ENCODE data around the gene ZBTB9.
"Not testable (repeated sequence)": the region's sequence is repeated elsewhere in the genome, so short reads cannot be mapped to it uniquely, and the experiment has no call there.

Gene ZBTB9

DNA sequence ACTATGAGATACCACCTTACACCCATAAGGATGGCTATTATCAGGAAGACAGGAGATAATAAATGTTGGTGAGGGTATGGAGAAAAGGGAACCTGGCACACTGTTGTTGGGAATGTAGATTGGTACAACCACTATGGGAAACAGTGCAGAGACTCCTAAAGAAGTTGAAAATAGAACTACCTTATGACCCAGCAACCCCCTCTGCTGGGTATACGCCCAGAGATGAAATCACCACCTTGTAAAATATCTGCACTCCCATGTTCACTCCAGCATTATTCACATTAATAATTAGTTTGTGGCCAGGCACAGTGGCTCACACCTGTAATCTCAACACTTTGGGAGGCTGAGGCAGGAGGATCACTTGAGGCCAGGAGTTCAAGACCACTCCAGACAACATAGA is 26.8 kb downstream of the ZBTB9 start:
- no peak for TF ChIP-seq YY1 (IDR thresholded peaks at IDR 0.05; ENCODE audit: insufficient read depth, insufficient read length)
- no peak for TF ChIP-seq ZNF274 (IDR thresholded peaks at IDR 0.05; ENCODE audit: low read depth, low read length)
- no peak for TF ChIP-seq SUZ12 (IDR thresholded peaks at IDR 0.05; ENCODE audit: extremely low read depth, insufficient read depth, insufficient read length)
- no peak overlapping the region for H3K4me3 ChIP-seq (ENCODE audit: insufficient read length, low read depth)
- no peaks in the 10 kb centered on the region for H3K27me3 ChIP-seq (ENCODE audit: insufficient read depth, insufficient read length)
- H3K9ac ChIP-seq (ENCODE audit: insufficient read length, low read depth), result no peak overlapping the region
- H3K36me3 ChIP-seq (ENCODE audit: insufficient read depth, insufficient read length, low read length), result no peaks in the 10 kb centered on the region
- DNase-seq (ENCODE audit: low read depth, low spot score), result no peak
- H3K9me3 ChIP-seq (ENCODE audit: insufficient read depth, low read length), result no peaks in the 10 kb centered on the region
- H3K4me1 ChIP-seq (ENCODE audit: insufficient read depth, insufficient read length), result no peaks in the 10 kb centered on the region

DNA sequence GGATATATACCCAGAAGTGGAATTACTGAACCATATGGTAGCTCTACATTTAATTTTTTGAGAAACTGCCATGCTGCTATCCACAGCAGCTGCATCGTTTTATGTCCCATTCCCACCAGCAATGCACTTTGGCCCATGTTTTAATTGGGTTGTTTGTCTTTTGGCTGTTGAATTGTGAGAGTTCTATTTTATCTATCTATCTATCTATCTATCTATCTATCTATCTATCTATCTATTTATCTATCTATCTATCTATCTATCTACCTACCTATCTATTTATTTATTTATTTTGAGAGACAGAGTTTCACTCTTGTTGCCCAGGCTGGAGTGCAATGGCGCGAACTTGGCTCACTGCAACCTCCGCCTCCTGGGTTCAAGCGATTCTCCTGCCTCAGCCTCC is 28.2 kb downstream of the ZBTB9 start:
- H3K9me3 ChIP-seq (ENCODE audit: insufficient read depth, low read length); H3K4me3 ChIP-seq (ENCODE audit: insufficient read length, low read depth): not testable (repeated sequence)

DNA sequence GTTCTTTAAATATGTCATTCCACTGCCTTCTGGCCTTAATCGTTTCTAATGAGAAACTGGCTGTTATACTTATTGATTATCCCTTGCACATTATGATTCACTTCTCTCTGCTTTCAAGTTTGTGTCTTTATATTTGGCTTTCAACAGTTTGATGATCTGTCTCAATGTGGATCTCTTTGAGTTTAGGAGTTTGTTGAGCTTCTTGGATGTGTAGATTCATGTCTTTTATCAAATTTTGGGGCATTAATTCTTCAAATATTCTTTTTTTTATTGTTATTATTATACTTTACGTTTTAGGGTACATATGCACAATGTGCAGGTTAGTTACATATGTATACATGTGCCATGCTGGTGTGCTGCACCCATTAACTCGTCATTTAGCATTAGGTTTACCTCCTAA is 29.3 kb downstream of the ZBTB9 start:
- Histone ChIP-seq H3K9ac (ENCODE audit: insufficient read length, low read depth) (no peak overlapping the region), H3K27me3 (ENCODE audit: insufficient read depth, insufficient read length) (no peaks in the 10 kb centered on the region)
- no peak for DNase-seq (ENCODE audit: low read depth, low spot score)

More for the DNA sequence above, 28.2 kb downstream of the ZBTB9 start:
- H3K9ac ChIP-seq (ENCODE audit: insufficient read length, low read depth); H3K27me3 ChIP-seq (ENCODE audit: insufficient read depth, insufficient read length); H3K4me1 ChIP-seq (ENCODE audit: insufficient read depth, insufficient read length); H3K36me3 ChIP-seq (ENCODE audit: insufficient read depth, insufficient read length, low read length); DNase-seq (ENCODE audit: low read depth, low spot score): not testable (repeated sequence)

DNA sequence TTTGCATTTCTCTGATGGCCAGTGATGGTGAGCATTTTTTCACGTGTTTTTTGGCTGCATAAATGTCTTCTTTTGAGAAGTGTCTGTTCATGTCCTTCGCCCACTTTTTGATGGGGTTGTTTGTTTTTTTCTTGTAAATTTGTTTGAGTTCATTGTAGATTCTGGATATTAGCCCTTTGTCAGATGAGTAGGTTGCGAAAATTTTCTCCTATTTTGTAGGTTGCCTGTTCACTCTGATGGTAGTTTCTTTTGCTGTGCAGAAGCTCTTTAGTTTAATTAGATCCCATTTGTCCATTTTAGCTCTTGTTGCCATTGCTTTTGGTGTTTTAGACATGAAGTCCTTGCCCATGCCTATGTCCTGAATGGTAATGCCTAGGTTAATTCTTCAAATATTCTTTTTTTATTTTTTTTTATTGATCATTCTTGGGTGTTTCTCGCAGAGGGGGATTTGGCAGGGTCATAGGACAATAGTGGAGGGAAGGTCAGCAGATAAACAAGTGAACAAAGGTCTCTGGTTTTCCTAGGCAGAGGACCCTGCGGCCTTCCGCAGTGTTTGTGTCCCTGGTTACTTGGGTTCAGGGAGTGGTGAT is 30.4 kb downstream of the ZBTB9 start:
- not testable (repeated sequence) for H3K27me3 ChIP-seq (ENCODE audit: insufficient read depth, insufficient read length); H3K4me1 ChIP-seq (ENCODE audit: insufficient read depth, insufficient read length); H3K9me3 ChIP-seq (ENCODE audit: insufficient read depth, low read length); H3K4me3 ChIP-seq (ENCODE audit: insufficient read length, low read depth); H3K36me3 ChIP-seq (ENCODE audit: insufficient read depth, insufficient read length, low read length); H3K9ac ChIP-seq (ENCODE audit: insufficient read length, low read depth); DNase-seq (ENCODE audit: low read depth, low spot score)

More for the DNA sequence above, 29.3 kb downstream of the ZBTB9 start:
- H3K9me3 ChIP-seq (ENCODE audit: insufficient read depth, low read length), result no peaks in the 10 kb centered on the region; the same call in 1 of the 2 replicates
- no peak overlapping the region for H3K4me3 ChIP-seq (ENCODE audit: insufficient read length, low read depth)
- no peaks in the 10 kb centered on the region for H3K36me3 ChIP-seq (ENCODE audit: insufficient read depth, insufficient read length, low read length)
- no peak for TF ChIP-seq ZNF274 (IDR thresholded peaks at IDR 0.05; ENCODE audit: low read depth, low read length)
- no peak for TF ChIP-seq SUZ12 (IDR thresholded peaks at IDR 0.05; ENCODE audit: extremely low read depth, insufficient read depth, insufficient read length)
- TF ChIP-seq YY1 (IDR thresholded peaks at IDR 0.05; ENCODE audit: insufficient read depth, insufficient read length), result no peak
- H3K4me1 ChIP-seq (ENCODE audit: insufficient read depth, insufficient read length), result no peaks in the 10 kb centered on the region

DNA sequence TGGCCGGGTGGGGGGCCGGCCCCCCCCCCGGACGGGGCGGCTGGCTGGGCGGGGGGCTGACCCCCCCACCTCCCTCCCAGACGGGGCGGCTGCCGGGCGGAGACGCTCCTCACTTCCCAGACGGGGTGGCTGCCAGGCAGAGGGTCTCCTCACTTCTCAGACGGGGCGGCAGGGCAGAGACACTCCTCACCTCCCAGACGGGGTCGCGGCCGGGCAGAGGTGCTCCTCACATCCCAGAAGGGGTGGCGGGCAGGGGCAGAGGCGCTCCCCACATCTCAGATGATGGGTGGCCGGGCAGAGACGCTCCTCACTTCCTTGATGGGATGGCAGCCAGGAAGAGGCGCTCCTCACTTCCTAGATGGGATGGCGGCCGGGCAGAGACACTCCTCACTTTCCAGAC is 31.3 kb downstream of the ZBTB9 start:
- not testable (repeated sequence) for H3K4me3 ChIP-seq (ENCODE audit: insufficient read length, low read depth)

DNA sequence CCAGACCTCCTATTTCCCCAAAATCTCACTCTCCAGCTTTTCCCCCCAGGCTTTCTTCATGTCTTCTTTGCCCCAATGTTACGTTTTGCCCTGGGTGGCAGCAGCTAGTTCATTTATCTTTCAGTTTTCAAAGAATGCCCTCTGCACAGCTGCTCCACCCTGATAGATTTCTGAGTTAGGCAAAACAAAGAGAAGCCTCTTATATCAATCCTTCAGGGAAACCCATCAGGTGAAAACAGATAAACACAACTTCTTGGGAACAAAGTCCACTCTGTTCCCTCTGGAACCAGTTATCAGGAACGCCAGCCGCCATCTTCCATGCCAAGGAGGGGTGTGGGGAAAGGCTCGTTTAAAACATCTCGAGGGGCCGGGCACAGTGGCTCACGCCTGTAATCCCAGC is 34.0 kb downstream of the ZBTB9 start:
- no peak overlapping the region for H3K9ac ChIP-seq (ENCODE audit: insufficient read length, low read depth)

More for the DNA sequence above, 31.3 kb downstream of the ZBTB9 start:
- H3K9me3 ChIP-seq (ENCODE audit: insufficient read depth, low read length); H3K36me3 ChIP-seq (ENCODE audit: insufficient read depth, insufficient read length, low read length); H3K9ac ChIP-seq (ENCODE audit: insufficient read length, low read depth); DNase-seq (ENCODE audit: low read depth, low spot score); H3K27me3 ChIP-seq (ENCODE audit: insufficient read depth, insufficient read length); H3K4me1 ChIP-seq (ENCODE audit: insufficient read depth, insufficient read length): not testable (repeated sequence)

DNA sequence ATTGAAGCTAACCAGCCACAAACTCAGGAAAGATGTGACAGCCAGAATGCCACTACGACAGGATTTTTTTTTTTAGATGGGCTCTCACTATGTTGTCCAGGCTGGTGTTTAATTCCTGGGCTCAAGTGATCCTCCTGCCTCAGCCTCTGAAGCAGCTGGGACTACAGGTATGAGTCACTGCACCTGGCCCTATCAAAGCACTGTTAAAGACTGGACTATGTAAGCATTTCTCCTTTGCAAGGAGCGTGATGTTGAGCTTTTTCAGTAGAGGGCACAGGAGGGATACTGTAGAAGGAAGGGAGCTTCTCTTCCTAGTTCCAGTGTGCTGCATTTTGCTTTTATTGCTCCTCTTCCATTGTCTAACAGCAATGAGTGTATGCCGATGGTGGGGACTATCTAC is 35.8 kb downstream of the ZBTB9 start:
- no peak for DNase-seq (ENCODE audit: low read depth, low spot score)
- Histone ChIP-seq H3K36me3 (ENCODE audit: insufficient read depth, insufficient read length, low read length) (no peaks in the 10 kb centered on the region), H3K4me3 (ENCODE audit: insufficient read length, low read depth) (no peak overlapping the region), H3K27me3 (ENCODE audit: insufficient read depth, insufficient read length) (no peaks in the 10 kb centered on the region), H3K4me1 (ENCODE audit: insufficient read depth, insufficient read length) (peaks cover 2% of the 10 kb centered on the region), H3K9ac (ENCODE audit: insufficient read length, low read depth) (no peak overlapping the region), H3K9me3 (ENCODE audit: insufficient read depth, low read length) (no peaks in the 10 kb centered on the region; the same call in 1 of the 2 replicates)
- TF ChIP-seq ZNF274 (IDR thresholded peaks at IDR 0.05; ENCODE audit: low read depth, low read length), result no peak
- TF ChIP-seq YY1 (IDR thresholded peaks at IDR 0.05; ENCODE audit: insufficient read depth, insufficient read length), result no peak
- TF ChIP-seq SUZ12 (IDR thresholded peaks at IDR 0.05; ENCODE audit: extremely low read depth, insufficient read depth, insufficient read length), result no peak

More for the DNA sequence above, 34.0 kb downstream of the ZBTB9 start:
- no peaks in the 10 kb centered on the region for H3K36me3 ChIP-seq (ENCODE audit: insufficient read depth, insufficient read length, low read length)
- H3K4me1 ChIP-seq (ENCODE audit: insufficient read depth, insufficient read length), result peaks cover 2% of the 10 kb centered on the region
- no peaks in the 10 kb centered on the region; the same call in 1 of the 2 replicates for H3K9me3 ChIP-seq (ENCODE audit: insufficient read depth, low read length)
- DNase-seq (ENCODE audit: low read depth, low spot score), result no peak
- TF ChIP-seq ZNF274 (IDR thresholded peaks at IDR 0.05; ENCODE audit: low read depth, low read length) (no peak), YY1 (IDR thresholded peaks at IDR 0.05; ENCODE audit: insufficient read depth, insufficient read length) (no peak), SUZ12 (IDR thresholded peaks at IDR 0.05; ENCODE audit: extremely low read depth, insufficient read depth, insufficient read length) (no peak)
- H3K27me3 ChIP-seq (ENCODE audit: insufficient read depth, insufficient read length), result no peaks in the 10 kb centered on the region
- H3K4me3 ChIP-seq (ENCODE audit: insufficient read length, low read depth), result no peak overlapping the region

DNA sequence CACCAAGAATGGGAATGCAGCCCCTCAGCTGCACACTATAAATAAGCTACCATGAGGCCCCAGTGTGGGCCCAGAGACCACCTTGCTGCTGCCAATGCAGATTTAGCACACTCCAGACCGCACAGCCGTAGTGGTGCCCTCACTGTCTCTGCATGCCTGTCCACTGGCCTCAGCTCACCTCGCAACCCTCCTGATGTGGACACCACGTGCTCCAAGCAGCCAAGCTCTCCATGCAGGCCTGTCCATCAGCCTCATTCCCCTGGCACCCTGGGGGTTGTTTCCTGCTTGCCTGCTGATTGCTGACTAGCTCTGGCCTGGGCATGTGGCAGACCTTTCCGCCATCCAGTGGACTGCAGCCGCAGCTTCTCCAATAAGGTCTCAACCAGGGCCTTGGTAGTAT is 36.2 kb downstream of the ZBTB9 start:
- Histone ChIP-seq H3K36me3 (ENCODE audit: insufficient read depth, insufficient read length, low read length) (no peaks in the 10 kb centered on the region), H3K9me3 (ENCODE audit: insufficient read depth, low read length) (no peaks in the 10 kb centered on the region; the same call in 1 of the 2 replicates), H3K9ac (ENCODE audit: insufficient read length, low read depth) (no peak overlapping the region), H3K27me3 (ENCODE audit: insufficient read depth, insufficient read length) (no peaks in the 10 kb centered on the region), H3K4me1 (ENCODE audit: insufficient read depth, insufficient read length) (peaks cover 2% of the 10 kb centered on the region), H3K4me3 (ENCODE audit: insufficient read length, low read depth) (no peak overlapping the region)
- TF ChIP-seq SUZ12 (IDR thresholded peaks at IDR 0.05; ENCODE audit: extremely low read depth, insufficient read depth, insufficient read length), result no peak
- TF ChIP-seq ZNF274 (IDR thresholded peaks at IDR 0.05; ENCODE audit: low read depth, low read length), result no peak
- TF ChIP-seq YY1 (IDR thresholded peaks at IDR 0.05; ENCODE audit: insufficient read depth, insufficient read length), result no peak
- no peak for DNase-seq (ENCODE audit: low read depth, low spot score)
